ENCODE data around the gene TMEM119.
A peak's percentile ranks its signal among the peaks of the same experiment; 100 is the strongest.
"Not testable (repeated sequence)": the region's sequence is repeated elsewhere in the genome, so short reads cannot be mapped to it uniquely, and the experiment has no call there.

The TMEM119 gene

GRCh38 chr12:108581311-108582227 lies 16.3 kb downstream of the TMEM119 start:
- DNase-seq = no peak

GRCh38 chr12:108580531-108580930 lies 17.4 kb downstream of the TMEM119 start:
- no peak for DNase-seq

GRCh38 chr12:108578813-108579212 lies 19.1 kb downstream of the TMEM119 start:
- no peak for DNase-seq

GRCh38 chr12:108578264-108578663 lies 19.6 kb downstream of the TMEM119 start:
- no peak for DNase-seq

GRCh38 chr12:108577458-108577857 lies 20.4 kb downstream of the TMEM119 start:
- no peak for DNase-seq

- DNase-seq = no peak
Observed at GRCh38 chr12:108576660-108577234, 21.1 kb downstream of the TMEM119 start.

GRCh38 chr12:108575199-108575912 lies 22.5 kb downstream of the TMEM119 start:
- DNase-seq = peak in 4 of 6 experiments; percentile 10 to 38 (median 24)

- DNase-seq = not testable (repeated sequence)
Observed at GRCh38 chr12:108574276-108574675, 23.6 kb downstream of the TMEM119 start.

GRCh38 chr12:108573317-108573716 lies 24.6 kb downstream of the TMEM119 start:
- DNase-seq = no peak

- DNase-seq = no peak
Observed at GRCh38 chr12:108572166-108572790, 25.6 kb downstream of the TMEM119 start.

- DNase-seq = no peak
Observed at GRCh38 chr12:108571609-108572165, 26.2 kb downstream of the TMEM119 start.

GRCh38 chr12:108570743-108571608 lies 26.9 kb downstream of the TMEM119 start:
- DNase-seq = peak in 2 of 6 experiments; percentile 19 to 26

- peak; percentile 53 to 89 (median 72) for DNase-seq
Observed at GRCh38 chr12:108568338-108569154, 29.3 kb downstream of the TMEM119 start.

GRCh38 chr12:108567406-108568337 lies 30.2 kb downstream of the TMEM119 start:
- DNase-seq = no peak

- no peak for DNase-seq
Observed at GRCh38 chr12:108566452-108566851, 31.4 kb downstream of the TMEM119 start.

GRCh38 chr12:108565976-108566375 lies 31.9 kb downstream of the TMEM119 start:
- DNase-seq = peak in 5 of 6 experiments; percentile 12 to 46 (median 19)

GRCh38 chr12:108565146-108565545 lies 32.7 kb downstream of the TMEM119 start:
- DNase-seq = no peak

GRCh38 chr12:108564724-108565123 lies 33.2 kb downstream of the TMEM119 start:
- no peak for DNase-seq

- DNase-seq = no peak
Observed at GRCh38 chr12:108563804-108564151, 34.1 kb downstream of the TMEM119 start.

Data from stimulated activated naive CD4-positive, alpha-beta T cell (primary cell).